MM.1S (cell line): Measurements from ENCODE around the gene CD302.

ENCODE experiments used
- DNase-seq: peaks from one replicate; pipeline ENCODE4 v3.0.0-alpha.2; 2015
- H2AFZ ChIP-seq: fragments of 300-600 bp; sonication (generic); 2 replicates; pipeline ENCODE4 v1.6.0; 2016; ENCODE audit warnings: antibody characterized with exemption, low read length
- H3F3A ChIP-seq: fragments of 300-600 bp; sonication (generic); 2 replicates; pipeline ENCODE4 v1.6.1; 2016; ENCODE audit warnings: mild to moderate bottlenecking, antibody characterized with exemption, low read length, moderate library complexity, mixed read lengths; ENCODE audit not compliant: insufficient read depth
- H3K27ac ChIP-seq: fragments of 300-600 bp; sonication (generic); 2 replicates; pipeline ENCODE4 v1.5.1; 2016; ENCODE audit warnings: mild to moderate bottlenecking, low read length
- H3K27me3 ChIP-seq: fragments of 300-600 bp; sonication (generic); replicated peaks from 2 replicates; pipeline ENCODE4 v1.6.0; 2016; ENCODE audit warnings: low read length; ENCODE audit not compliant: insufficient read depth
- H3K36me3 ChIP-seq: fragments of 300-600 bp; sonication (generic); replicated peaks from 2 replicates; pipeline ENCODE4 v1.6.1; 2016; ENCODE audit warnings: mild to moderate bottlenecking, low read length, mixed read lengths; ENCODE audit not compliant: insufficient read depth
- H3K4me1 ChIP-seq: fragments of 300-600 bp; sonication (generic); 2 replicates; pipeline ENCODE4 v1.6.1; 2016; ENCODE audit warnings: low read length, mixed read lengths
- H3K4me2 ChIP-seq: fragments of 300-600 bp; sonication (generic); 2 replicates; pipeline ENCODE4 v1.6.0; 2016; ENCODE audit warnings: low read depth, low read length
- H3K4me3 ChIP-seq: fragments of 300-600 bp; sonication (generic); 2 replicates; pipeline ENCODE4 v1.5.1; 2016; ENCODE audit warnings: low read length, mixed read lengths
- H3K79me2 ChIP-seq: fragments of 300-600 bp; sonication (generic); 2 replicates; pipeline ENCODE4 v1.6.1; 2016; ENCODE audit warnings: mixed run types, low read length, mixed read lengths
- H3K9ac ChIP-seq: fragments of 300-600 bp; sonication (generic); 2 replicates; pipeline ENCODE4 v1.6.1; 2016; ENCODE audit warnings: low read length, mixed read lengths
- H3K9me2 ChIP-seq: fragments of 300-600 bp; sonication (generic); replicated peaks from 2 replicates; pipeline ENCODE4 v1.6.1; 2016; ENCODE audit warnings: mild to moderate bottlenecking, low read length, mixed read lengths; ENCODE audit not compliant: insufficient read depth
- H3K9me3 ChIP-seq: fragments of 300-600 bp; sonication (generic); replicated peaks from 2 replicates; pipeline ENCODE4 v1.6.1; 2016; ENCODE audit warnings: mild to moderate bottlenecking, low read length, mixed read lengths; ENCODE audit not compliant: insufficient read depth
- H4K20me1 ChIP-seq: fragments of 300-600 bp; sonication (generic); 2 replicates; pipeline ENCODE4 v1.6.1; 2016; ENCODE audit warnings: mild to moderate bottlenecking, low read length, moderate library complexity, mixed read lengths; ENCODE audit not compliant: insufficient read depth
- CTCF ChIP-seq: fragments of 300-600 bp; sonication (generic); IDR thresholded peaks from 2 replicates; pipeline ENCODE4 v1.5.1; 2016; ENCODE audit warnings: antibody characterized with exemption, low read length, mixed read lengths
- EZH2 ChIP-seq: fragments of 300-600 bp; sonication (generic); optimal IDR thresholded peaks from 2 replicates; pipeline ENCODE3; 2017; ENCODE audit warnings: low read depth, mild to moderate bottlenecking, antibody characterized with exemption, low read length, mixed read lengths
- EZH2phosphoT487 ChIP-seq: fragments of 300-600 bp; sonication (generic); IDR thresholded peaks from 2 replicates; pipeline ENCODE4 v1.6.1; 2018; ENCODE audit warnings: antibody characterized with exemption, low read length

CD302 gene

GRCh38 chr2:159804941-159805340 lies 6.9 kb upstream of the CD302 start:
- no peak for DNase-seq
- Histone ChIP-seq H3K9me3 (no peaks in the 10 kb centered on the region), H3K9me2 (no peaks in the 10 kb centered on the region), H3K4me1 (no peaks in the 10 kb centered on the region), H3K36me3 (no peaks in the 10 kb centered on the region), H3K27me3 (no peaks in the 10 kb centered on the region), H2AFZ (no peak overlapping the region), H3K9ac (no peak overlapping the region), H4K20me1 (no peaks in the 10 kb centered on the region), H3K4me2 (no peak overlapping the region), H3F3A (no peaks in the 10 kb centered on the region), H3K4me3 (no peak overlapping the region), H3K79me2 (no peaks in the 10 kb centered on the region), H3K27ac (no peak overlapping the region)
- TF ChIP-seq EZH2 (no peak), EZH2phosphoT487 (no peak), CTCF (no peak)

DNA sequence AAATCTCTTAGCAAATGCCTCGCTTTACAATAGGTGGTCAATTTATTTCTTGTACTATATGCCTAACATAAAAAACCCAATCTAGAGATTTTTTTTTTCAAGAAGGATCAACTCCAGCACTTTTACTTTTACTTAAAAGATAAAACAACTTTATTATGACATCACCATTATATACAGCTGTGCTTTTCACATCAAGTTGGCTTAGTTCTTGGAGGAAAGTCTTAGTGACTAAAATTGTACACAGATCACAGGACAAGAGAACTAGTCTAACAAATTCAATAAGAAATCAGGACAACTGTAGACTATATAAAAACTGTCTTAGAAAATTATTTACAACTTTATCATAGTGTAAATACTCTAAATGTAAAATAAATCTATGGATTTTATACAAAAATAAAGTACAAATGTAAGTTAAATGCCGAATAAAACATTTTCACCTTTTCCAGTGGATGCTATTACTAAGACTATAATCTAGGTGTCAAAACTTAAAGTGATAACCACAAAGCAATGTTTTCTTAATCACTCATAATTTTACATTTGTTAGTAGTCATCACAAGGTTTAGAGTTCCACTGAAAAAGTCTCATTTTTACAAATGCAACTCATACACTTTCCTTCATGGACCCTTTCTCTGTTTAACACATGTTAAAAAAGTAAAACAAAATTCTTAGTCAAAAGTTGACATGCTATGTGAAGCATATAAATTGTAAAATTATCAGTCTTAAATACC lies 5.4 kb upstream of the CD302 start:
- no peak for DNase-seq
- no peak for TF ChIP-seq EZH2
- no peak for TF ChIP-seq CTCF
- Histone ChIP-seq H3K9ac (no peak overlapping the region), H3K36me3 (no peaks in the 10 kb centered on the region), H3K4me3 (no peak overlapping the region), H3K27me3 (no peaks in the 10 kb centered on the region), H3K4me2 (no peak overlapping the region), H3K27ac (no peak overlapping the region), H3K9me2 (no peaks in the 10 kb centered on the region), H3K9me3 (no peaks in the 10 kb centered on the region), H3K79me2 (no peaks in the 10 kb centered on the region), H4K20me1 (no peaks in the 10 kb centered on the region), H3K4me1 (no peaks in the 10 kb centered on the region), H2AFZ (no peak overlapping the region), H3F3A (no peaks in the 10 kb centered on the region)

- H3K9me3 ChIP-seq = no peaks in the 10 kb centered on the region
- no peaks in the 10 kb centered on the region for H3K79me2 ChIP-seq
- H2AFZ ChIP-seq = no peak overlapping the region
- TF ChIP-seq EZH2phosphoT487 = no peak
- no peak for TF ChIP-seq EZH2
- no peak for TF ChIP-seq CTCF
- H3K9me2 ChIP-seq = no peaks in the 10 kb centered on the region
- no peak overlapping the region for H3K4me3 ChIP-seq
- H3K9ac ChIP-seq = no peak overlapping the region
- H3K4me1 ChIP-seq = no peaks in the 10 kb centered on the region
- no peak overlapping the region for H3K4me2 ChIP-seq
- no peaks in the 10 kb centered on the region for H3K36me3 ChIP-seq
- H3F3A ChIP-seq = no peaks in the 10 kb centered on the region
- no peak for DNase-seq
- H3K27me3 ChIP-seq = no peaks in the 10 kb centered on the region
- H4K20me1 ChIP-seq = no peaks in the 10 kb centered on the region
- H3K27ac ChIP-seq = no peak overlapping the region
These were observed 4.7 kb upstream of the CD302 start for GRCh38 chr2:159802673-159803072.
